ENCODE data around the gene RIMBP2.

RIMBP2 gene

DNA sequence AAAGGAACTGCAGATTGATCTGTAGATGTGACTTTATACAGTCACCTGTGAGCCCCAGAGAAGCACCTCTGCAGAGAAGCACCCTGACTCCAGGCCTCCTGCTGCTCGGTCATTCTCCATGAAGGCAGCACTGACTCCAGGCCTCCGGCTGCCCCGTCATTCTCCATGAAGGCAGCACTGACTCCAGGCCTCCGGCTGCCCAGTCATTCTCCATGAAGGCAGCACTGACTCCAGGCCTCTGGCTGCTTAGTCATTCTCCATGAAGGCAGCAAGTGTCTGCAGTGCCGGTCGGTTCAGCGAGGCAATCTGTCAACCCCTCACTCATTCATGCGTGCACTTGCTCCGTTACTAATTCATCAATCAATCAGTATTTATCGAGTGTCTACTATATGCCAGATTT, 218.1 kb downstream of the RIMBP2 start:
- DNase-seq = no peak

DNA sequence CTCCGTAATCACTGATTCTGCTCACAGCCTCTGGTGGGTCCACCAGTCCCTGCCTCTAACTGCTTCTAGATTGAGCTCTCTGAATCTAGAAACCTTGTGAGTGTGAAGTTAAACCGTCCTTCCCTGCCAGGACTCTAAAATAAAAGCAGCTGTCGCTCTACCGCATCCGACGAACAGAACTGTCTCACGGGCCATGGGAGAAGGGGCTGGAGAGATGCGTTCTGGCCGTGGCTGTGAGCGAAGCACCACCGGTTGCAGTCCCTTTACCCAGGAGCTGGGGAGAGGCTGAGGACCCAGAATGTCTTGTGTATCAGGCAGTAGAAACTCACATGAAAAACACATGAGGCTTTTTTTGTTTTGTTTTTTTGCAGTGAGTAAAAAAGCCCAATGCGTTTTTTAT, 218.8 kb downstream of the RIMBP2 start:
- no peak for DNase-seq

DNA sequence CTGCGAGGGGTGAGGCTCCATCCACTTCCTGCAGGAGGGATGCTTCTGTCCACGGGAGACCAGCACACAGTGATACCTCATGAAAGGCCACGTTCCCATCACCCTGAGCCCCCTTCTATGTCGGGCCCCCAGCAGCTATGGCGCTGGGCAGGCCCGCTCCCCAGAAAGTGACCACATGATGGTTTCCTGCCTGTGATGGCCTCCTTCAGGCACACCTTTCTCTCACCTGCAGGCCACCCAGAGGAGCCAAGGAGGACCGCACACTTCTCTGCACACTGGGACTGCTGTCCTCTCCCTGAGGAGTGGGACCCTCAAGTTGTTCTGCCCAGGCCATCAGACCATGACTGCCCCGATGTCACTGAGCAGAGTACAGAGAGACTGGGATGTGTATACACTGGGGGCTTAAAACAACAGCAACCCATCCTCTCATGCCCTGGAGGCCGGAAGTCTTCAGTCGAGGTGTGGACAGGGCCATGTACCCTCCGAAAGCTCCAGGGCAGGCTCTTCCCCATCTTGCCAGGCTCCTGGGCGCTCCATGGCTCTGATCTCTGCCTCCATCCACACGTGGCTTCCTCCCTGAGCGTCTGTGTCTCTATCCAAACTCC, 219.5 kb downstream of the RIMBP2 start:
- no peak for DNase-seq

DNA sequence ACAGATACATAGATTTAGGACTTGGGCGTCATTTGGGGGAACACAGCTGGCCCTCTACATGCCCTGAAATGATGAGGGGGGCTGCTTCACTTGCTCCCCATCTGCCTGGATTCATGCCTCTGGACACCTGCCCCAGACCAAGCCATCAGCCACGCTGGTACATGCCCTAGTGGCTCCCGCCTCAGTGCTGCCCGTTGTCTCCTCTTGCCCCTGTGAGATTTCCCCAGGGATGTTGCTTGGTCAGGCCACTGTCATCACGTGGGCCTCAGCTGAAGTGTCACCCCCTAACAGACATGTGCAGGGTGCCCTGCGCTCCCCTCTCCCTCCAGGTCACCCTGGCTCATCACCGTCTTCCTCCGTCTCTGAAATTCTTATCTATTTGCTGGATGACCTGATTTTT, 220.9 kb downstream of the RIMBP2 start:
- no peak for DNase-seq

DNA sequence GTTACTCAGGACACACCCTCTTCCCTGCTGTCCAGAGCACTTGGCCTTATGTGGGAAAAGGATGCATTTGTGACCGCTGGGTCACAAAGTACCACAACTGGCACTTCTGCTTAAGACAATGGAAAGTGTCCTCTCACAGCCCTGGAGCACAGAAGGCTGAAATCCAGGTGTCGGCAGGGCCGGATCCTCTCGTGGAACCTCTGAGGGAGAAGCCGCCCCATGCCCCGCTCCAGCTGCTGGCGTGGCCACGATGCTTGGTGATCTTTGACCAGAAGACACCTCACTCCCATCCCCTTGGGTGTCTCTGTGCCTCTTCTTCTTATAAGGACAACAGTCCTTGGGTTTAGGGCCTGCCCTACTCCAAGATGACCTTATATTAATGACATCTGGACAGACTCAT, 221.4 kb downstream of the RIMBP2 start:
- no peak for DNase-seq

DNA sequence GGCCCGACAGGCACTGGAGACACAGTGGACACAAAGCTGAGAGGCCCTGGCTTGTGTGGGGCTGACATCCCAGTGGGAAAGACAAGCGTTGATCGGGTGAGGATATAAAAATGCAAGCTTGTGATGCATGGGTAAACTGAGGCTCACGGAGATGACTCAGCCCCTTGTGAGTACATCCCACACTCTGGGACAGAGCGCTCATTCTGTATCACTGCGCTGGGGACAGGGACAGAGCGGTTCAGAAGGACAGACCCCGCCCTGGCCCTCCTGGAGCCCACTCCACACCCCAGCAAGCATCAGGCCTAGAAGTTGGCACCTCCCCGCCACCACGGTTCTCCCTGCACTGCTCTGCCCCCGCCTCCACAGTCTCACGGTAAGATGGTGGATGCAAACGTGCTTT, 222.1 kb downstream of the RIMBP2 start:
- DNase-seq = no peak

DNA sequence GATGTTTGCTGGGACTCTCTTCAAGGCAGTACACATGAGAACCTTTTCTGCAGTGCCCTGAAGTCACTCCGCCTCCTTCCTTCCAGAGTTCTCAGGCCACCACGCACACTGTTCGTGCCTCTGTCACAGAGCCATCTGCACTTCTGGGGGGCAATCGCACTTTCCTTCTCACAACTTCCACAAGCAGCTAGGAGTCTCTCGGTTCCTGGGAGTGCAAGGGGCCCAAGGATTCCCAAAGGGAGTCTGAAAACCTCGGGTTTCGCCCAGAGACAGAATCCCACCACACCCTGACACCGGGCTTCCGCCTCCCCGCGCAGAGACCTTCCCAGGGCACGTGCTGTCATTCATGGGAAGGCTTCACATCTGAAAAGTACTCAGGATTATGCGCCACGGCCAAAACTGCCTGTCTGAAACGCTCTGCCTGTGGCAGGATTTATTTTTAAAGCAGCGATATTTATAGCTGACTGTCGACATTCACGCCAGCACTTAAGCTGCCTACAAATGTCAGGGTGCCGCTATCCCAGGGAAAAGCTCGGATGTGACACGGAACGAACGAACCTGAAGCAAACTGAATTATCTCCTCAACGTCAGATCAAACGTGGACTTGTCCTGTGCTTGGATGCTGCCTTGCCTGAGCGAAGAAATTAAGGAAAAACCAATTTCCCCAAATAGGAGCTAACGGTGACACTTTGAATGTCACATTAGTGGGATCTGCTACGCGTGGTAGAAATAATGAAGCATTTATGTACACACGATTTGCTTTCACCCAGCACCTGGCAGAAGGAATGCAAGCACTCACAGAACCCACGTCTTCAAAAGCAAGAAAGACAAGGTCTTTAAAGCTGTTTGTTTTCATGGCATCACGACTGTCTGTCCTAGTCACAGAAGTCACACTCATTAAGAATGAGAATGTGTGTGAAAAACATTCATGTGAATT, 224.4 kb downstream of the RIMBP2 start:
- no peak for DNase-seq

DNA sequence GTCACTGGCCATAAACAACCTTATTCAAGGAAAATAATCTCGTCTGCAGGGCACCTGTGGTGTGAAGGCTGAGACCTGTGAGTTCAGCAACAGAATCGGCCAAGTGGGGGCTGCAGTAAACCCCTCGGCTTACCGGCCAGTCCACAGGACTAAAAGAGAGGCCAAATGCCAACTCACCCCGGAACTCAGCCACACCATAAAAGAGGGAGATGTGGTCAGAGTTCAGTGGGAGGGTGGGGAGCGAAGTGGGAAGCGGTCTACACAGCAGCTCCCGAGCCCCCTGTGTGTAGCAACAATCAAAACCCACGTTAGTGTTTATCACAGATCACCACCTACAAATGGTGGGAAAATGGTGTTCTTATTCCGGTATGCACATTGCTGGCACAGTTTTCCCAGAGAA, 225.4 kb downstream of the RIMBP2 start:
- no peak for DNase-seq

DNA sequence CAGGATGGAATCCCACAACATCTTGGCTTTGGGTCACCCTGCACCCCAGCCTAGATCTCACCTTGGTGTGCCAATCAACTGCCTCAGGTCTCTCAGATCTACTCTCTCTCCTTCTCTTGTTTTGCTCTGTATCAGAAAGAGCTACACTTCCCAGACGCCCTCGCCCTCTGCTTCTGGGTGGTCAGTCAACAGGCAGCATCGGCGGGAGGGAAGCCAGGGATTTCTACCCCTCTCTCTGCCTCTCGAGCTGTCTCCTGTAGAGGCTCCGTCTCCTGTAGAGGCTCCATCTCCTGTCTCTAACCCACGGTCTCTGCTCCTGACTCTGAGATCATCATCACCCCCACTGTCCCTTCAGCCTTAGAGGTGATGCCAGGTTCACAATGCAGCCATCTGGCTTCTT, 226.8 kb downstream of the RIMBP2 start:
- DNase-seq = no peak

DNA sequence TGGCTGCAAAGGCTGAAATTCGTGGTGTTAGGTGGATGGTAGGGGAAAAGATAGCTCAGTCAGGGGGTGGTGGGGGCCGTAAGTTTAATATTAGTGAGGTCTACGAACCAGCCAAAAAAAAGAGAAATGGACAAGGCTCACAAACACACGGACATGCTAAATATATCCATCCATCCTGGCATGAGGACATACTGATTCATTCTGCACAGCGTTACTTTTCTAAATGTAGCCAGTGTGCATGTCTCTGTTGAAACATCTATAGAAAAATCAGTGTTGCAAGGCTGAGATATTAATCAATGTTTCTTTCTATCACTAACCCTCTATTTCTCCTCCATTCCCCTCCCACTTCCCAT, 227.8 kb downstream of the RIMBP2 start:
- DNase-seq = no peak

DNA sequence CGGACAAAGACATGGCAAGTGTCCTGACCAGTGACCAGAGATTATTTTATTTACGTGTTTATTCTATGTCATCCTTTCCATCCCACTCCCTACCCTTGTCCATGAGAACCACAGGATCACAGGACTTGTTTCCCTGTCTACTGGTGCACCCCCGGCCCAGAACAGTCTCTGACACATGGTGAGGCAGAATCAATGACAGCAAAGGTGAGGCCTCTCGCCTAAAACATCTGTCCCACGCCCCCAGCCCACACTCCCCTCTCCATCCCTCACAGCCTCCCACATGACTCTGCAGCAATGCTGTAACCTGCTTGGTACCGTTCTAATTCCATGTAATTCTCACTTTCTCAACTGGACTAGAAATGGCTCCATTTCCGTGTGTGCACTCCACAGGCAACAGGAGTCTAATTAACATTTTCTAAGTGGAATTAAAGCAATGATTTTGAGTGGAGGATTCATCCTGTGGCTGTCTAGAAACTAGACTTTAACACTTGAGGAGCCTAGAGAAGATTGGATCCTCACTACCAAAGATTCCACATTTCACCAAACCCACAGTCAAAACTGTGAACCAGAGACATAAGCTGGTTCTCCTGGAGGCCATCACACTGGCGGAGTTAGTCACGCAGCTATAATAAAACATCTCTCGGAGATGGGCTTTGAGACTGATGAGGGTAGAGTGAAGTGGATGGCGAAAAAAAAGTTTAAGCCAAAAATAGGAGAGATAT, 228.3 kb downstream of the RIMBP2 start:
- no peak for DNase-seq

DNA sequence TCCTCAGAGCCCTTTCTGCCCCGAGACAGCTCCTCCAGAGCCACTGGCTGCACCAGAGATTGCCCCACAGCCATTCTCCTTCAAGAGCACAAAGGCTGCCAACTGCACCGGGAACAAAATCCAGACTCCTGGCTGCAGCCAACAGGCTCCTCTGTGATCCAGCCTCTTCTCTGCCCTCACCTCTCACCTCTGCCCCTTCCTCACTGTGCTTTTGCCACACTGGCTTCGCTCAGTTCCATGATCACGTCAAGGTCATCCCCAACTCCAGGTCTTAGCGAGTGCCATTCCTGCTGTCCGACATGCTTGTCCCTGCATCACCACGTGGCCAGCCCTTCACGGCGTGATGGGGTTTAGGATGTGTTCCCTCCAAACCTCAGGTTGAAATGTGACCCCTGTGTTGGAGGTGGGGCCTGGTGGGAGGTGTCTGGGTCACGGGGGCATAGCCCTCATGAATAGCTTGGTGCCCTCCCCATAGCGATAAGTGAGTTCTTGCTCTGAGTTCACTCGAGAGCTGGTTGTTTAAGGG, 229.1 kb downstream of the RIMBP2 start:
- DNase-seq = no peak

DNA sequence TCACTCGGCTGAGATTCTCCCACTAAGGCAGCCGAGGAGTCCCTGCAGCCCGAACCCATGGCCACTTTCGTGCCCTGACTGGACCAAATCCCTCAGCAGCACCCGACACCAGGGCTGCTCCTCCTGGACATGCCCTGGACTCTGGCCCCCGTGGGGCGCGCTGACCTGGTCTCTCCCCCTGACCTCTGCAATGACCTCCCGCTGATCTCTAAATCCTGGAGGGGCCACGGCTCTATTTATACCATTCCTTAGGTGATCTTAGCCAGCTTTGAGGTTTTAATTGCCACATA, 230.0 kb downstream of the RIMBP2 start:
- no peak for DNase-seq

DNA sequence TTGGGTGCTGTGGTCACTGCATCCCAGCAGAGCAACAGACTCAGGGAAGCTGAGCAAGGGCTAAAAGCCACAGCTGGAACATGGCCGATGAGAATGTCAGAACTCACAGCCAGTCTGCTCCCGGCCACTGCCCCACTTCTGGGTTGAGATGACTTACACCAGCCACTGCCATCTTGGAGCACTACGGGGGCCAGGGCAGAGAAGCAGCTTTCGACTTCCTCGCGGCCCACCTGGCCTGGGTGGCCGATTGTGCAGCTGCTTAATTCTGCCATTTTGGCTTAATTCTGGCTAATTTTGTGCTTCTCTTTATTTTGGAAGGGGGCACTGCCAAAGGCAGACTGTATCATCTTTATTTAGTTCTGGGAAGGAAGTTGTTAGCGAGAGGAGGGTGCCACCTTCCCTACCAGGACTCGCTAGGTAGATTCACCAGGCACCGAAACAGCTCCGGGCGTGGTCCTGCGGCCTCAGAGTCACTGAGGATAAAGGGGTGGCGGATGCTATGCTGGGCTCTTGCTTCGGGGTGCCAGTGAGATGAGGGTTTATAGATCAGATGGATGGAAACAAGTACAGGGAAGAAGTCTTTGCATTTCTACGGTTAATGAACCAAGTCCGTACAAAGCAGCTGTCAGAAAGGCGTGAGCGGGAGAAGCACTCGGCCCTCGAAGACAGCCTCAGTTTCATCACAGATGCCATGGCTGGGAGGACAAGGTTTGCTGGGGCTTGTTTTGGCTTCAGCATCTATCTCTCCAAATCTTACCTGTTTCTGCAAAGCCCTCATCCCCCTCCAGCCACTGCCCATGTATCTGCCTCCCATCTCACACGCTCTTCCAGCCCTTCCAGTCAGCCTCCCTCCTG, 230.6 kb downstream of the RIMBP2 start:
- DNase-seq = no peak

DNA sequence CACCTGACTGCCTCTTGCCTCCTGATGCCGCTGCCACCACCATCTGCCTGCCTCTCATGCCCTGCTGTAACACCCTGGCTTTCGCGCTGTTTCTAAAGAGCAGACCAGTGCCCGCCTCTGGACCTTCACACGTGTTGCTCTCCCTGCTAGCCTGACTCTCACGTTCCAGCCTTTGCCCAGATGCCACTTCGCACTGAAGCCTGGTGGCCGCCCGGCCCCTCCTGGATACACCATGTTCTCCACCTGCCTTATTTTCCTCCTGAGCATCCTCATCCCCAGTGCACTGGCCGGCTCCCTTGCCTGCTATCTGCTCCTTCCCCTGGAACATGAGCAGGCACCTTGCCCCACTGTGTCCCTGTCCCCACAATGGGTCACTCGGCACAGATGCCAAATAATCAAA, 231.9 kb downstream of the RIMBP2 start:
- DNase-seq = no peak

DNA sequence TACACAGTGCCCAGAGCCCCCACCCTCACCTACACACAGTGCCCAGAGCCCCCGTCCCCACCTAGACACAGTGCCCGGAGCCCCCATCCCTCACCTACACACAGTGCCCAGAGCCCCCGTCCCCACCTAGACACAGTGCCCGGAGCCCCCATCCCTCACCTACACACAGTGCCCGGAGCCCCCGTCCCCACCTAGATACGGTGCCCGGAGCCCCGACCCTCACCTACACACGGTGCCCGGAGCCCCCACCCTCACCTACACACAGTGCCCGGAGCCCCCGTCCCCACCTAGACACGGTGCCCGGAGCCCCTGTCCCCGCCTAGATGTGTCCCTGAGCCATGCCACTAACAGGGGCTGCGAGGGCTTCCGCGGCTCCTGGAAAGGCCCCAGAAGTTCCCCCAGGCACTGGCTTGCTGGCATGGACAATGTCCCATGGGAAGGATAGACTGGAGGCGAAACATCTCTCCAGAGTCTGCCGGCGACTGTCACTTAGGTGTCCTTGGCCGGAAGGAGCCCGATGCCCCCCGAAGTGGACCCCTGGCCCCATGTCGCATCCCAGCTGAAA, 232.4 kb downstream of the RIMBP2 start:
- DNase-seq = no peak

DNA sequence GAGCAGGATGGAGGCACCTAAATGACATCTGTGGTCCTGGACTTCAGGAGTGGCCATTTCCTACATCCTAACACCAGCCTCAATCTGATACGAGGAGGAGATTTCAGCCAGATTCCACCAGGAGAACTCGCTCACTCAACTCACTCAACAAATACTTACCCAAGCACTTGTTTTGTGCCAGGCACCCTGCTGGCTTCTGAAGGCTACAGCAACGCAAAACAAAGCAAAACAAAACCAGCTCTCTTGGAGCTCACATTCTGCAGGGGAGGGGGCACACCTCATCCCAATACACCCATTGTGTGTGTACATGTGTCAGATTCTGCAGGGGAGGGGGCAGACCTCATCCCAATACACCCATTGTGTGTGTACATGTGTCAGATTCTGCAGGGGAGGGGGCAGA, 233.7 kb downstream of the RIMBP2 start:
- no peak for DNase-seq

DNA sequence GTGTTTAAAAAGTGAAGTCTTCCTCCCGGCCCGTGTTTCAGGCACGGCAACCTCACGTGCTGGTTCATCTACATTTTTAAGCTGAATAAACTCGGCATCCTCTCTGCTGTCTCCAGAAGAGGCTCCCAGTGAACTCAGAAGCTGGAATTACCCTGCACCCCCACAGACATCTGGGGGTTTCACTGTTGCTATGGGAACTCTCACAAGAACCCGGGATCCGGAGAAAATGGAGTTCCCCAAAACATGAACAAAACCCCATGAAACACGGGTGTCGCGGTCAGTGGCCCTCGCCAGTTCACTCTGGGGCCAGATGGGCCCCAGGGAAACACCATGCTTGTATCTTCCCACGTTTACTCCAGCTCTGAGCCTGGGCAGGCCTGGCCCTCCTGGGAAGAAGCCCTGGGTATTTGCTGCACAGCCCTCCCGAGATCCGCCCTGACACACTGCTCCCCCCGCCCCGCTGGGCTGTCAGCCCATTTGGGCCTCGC, 234.7 kb downstream of the RIMBP2 start:
- DNase-seq = no peak

DNA sequence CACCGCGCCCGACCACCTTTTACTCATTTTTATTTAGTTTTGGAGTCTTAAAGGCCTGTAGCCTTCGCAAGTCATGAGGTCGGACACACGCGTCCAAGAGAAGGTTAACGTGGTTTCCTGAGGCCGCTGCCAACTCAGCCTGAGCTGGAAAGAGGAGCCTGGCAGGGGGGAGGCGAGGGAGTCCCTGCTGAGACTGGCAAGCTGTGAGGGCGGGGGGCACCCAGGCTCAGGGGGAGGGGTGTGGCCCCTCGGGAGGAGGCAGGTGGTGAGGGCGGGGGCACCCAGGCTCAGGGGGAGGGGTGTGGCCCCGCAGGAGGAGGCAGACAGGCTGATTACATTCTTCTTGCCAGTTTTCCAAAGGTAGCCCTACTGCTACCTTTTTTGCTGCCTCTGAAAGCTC, 235.2 kb downstream of the RIMBP2 start:
- no peak for DNase-seq

DNA sequence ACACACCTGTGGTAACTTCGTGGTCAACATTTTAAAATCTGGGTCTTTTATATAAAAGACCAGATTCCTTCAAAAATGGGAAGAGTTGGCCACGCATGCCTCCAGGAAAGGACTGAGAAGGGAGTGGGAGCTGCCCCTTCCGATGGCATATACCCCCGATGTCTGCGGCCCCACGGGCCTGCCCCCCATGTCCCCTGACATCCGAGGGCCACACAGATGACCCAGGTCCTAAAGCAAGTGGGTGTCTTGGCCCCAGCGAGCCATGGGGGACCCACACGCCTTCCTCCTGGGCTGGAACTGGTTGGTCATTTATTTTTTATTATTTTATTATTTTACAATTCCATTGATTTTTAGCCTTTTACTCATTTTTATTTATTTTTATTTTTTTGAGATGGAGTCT, 235.9 kb downstream of the RIMBP2 start:
- no peak for DNase-seq

DNA sequence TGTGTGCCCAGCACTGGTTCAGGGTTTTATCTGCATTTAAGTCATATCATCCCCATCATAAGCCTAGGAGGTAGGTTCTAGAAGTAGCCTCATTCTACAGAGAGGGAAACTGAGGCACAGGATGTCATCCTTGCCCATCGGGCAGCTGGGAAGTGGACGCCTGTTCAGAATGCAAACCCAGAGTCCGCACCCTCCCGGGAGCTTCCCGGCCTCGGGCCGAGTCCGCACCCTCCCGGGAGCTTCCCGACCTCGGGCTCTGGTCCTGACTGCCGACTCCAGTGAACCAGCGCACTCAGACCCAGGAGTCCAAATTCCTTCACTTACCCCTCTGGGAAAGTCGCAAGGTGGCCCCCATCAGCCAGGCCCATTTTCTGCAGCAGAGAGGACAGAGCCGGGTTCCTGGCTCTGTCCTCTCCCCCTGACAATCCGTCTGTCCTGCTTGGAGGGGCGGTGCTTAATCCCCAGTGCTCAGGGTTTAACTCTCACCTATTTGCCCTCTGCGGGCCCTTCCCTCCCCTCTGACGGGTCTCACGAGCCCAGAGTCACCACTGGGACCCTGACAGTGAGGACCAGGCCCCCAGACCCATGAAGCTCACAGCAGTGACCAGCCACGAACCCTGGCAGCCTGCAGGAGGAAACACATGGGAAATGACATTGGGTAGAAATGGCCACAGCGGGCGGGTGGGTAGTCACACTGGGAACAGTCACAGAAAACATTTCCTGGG, 236.5 kb downstream of the RIMBP2 start:
- DNase-seq = no peak

DNA sequence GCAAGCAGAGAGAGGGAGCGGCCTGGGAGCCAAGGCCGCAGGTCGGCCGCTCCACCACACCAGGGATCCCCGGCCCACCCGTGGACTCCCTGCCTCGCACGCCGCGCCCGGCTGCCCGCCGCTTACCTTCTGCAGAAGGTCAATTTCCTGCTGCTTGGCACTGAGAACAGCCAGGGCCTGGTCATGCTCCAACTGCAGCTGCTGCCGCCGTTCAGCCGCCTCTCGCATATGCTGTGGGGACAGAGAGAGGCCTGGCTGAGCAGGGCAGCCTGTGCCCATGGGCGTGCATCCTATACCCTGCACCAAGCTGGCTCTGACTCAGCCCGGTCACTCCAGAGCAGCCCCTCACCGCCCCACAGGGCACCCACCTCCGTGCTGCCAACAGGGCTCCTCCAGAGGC, 237.3 kb downstream of the RIMBP2 start:
- no peak for DNase-seq
